ENCODE data around the gene PRKG1. TPM values are rescaled to one million over a fixed set of nuclear protein-coding genes. Genes with fewer than 3 reads are reported as not detected.

PRKG1 gene
- total RNA-seq, 4 donors from 2014 or later = 24.5 to 46.1 (median 37.1) TPM

DNA sequence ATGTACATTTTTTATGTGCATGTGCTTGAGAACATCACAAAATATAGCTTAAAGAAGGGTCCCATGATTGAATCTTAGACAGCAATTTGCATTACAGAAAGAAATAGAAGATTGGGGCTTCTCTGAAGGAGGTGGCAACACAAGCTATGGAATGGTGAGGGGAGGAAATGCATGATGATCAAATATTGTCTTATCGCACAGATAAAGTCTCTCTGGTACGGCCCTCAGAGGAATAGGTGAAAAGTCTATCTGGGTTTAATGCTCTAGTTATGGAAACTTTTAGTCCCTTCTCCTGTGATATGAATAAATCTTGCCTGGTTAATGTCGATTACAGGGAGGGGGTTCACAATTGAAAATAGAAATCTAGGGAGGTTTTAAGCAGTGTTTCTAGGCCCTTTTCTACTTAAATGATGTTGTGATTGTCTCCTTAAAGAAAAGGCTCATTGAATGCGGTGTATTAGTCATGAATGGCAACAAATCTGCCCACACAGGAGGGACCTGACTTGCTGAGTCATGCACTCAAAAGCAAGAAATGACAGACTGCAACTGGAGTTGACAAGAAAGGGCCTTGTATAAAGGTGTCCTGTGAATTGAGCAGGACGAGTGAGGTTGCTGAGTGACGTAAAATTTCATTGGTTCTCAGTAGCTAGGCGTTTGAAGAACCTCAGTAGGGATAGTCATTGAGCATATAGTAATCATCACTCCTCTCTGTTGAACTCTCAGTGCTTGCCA is 758.5 kb downstream of the PRKG1 start:
- 85% methylated on average over 7 of the region's 7 CpGs for WGBS
- Histone ChIP-seq H3K4me3 (no peak overlapping the region), H3K27me3 (no peaks in the 10 kb centered on the region), H3K4me1 (peaks cover 0 to 7% (median 0%) of the 10 kb centered on the region in 4 donors), H3K9me3 (no peaks in the 10 kb centered on the region), H3K27ac (replicated peaks in 1 of 4) (no peak overlapping the region), H3K36me3 (no peaks in the 10 kb centered on the region)
- intact Hi-C loops (cut with DNase I) = no loop called here
- no peak for TF ChIP-seq EP300 (IDR thresholded peaks at IDR 0.05)
- TF ChIP-seq POLR2A (IDR thresholded peaks at IDR 0.05; ENCODE audit: low read depth) = no peak
- TF ChIP-seq CTCF (IDR thresholded peaks at IDR 0.05) = no peak
- TF ChIP-seq POLR2AphosphoS5 (IDR thresholded peaks at IDR 0.05) = no peak
- DNase-seq (ENCODE audit: extremely low spot score) = no peak

DNA sequence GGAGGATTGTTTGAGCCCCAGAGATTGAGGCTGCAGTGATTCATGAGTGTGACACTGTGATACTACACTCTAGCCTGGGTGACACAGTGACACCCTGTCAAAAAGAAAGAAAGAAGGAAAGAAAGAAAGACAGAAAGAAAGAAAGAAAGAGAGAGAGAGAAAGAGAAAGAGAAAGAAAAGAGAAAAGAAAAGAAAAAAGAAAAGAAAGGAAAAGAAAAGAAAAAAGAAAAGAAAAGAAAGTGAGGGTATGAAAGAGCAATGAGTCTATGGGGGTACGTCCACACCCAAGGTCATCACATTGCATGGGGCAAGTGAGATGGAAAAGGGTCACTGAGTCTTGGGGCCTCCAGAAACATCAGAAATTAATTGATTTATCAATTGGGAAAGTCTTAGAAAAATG is 760.3 kb downstream of the PRKG1 start:
- no peak for TF ChIP-seq CTCF (IDR thresholded peaks at IDR 0.05)
- TF ChIP-seq POLR2AphosphoS5 (IDR thresholded peaks at IDR 0.05) = no peak
- TF ChIP-seq POLR2A (IDR thresholded peaks at IDR 0.05; ENCODE audit: low read depth) = no peak
- no peak for TF ChIP-seq EP300 (IDR thresholded peaks at IDR 0.05)
- Histone ChIP-seq H3K27ac (replicated peaks in 1 of 4) (no peak overlapping the region), H3K4me1 (peaks cover 0 to 7% (median 3%) of the 10 kb centered on the region in 4 donors), H3K27me3 (no peaks in the 10 kb centered on the region), H3K36me3 (no peaks in the 10 kb centered on the region), H3K9me3 (no peaks in the 10 kb centered on the region), H3K4me3 (no peak overlapping the region)
- intact Hi-C loops (cut with DNase I) = no loop called here
- WGBS = 96% methylated on average over 1 of the region's 1 CpG
- no peak for DNase-seq (ENCODE audit: extremely low spot score)

GRCh38 chr10:51838471-51838870 is 764.2 kb downstream of the PRKG1 start:
- Histone ChIP-seq H3K36me3 (no peaks in the 10 kb centered on the region), H3K4me1 (peaks cover 0 to 7% (median 0%) of the 10 kb centered on the region in 4 donors), H3K9me3 (no peaks in the 10 kb centered on the region), H3K27ac (replicated peaks in 1 of 4) (no peak overlapping the region), H3K27me3 (no peaks in the 10 kb centered on the region), H3K4me3 (no peak overlapping the region)
- TF ChIP-seq EP300 (IDR thresholded peaks at IDR 0.05) (no peak), POLR2AphosphoS5 (IDR thresholded peaks at IDR 0.05) (no peak), POLR2A (IDR thresholded peaks at IDR 0.05; ENCODE audit: low read depth) (no peak), CTCF (IDR thresholded peaks at IDR 0.05) (no peak)
- DNase-seq (ENCODE audit: extremely low spot score) = no peak
- 64% methylated on average over 3 of the region's 3 CpGs for WGBS
- intact Hi-C loops (cut with DNase I) = no loop called here

DNA sequence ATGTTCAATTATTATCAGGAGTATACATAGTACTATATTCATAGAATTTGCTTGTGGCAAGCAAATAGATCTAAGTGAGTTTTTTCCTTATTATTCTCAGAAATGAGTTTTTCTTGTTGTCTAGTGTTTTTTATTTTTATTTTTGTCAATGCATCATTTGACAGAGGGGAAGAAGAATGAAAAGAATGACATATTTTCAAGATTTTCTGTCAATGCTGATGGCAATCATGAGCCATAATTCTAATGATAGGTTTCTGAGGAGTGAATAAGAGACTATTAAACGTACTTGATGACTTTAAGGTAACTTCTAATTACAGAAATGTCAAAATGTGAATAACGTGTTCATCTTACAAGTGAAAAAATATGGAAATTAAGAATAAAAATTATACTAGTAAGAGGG is 769.7 kb downstream of the PRKG1 start:
- H3K4me3 ChIP-seq = no peak overlapping the region
- no peaks in the 10 kb centered on the region for H3K27me3 ChIP-seq
- H3K36me3 ChIP-seq = no peaks in the 10 kb centered on the region
- no peak for DNase-seq (ENCODE audit: extremely low spot score)
- TF ChIP-seq POLR2A (IDR thresholded peaks at IDR 0.05; ENCODE audit: low read depth) (no peak), POLR2AphosphoS5 (IDR thresholded peaks at IDR 0.05) (no peak), EP300 (IDR thresholded peaks at IDR 0.05) (no peak), CTCF (IDR thresholded peaks at IDR 0.05) (no peak)
- intact Hi-C loops (cut with DNase I) = no loop called here
- 97% methylated on average over 2 of the region's 2 CpGs for WGBS
- no peaks in the 10 kb centered on the region for H3K4me1 ChIP-seq
- no peak overlapping the region for H3K27ac ChIP-seq (replicated peaks in 1 of 4)
- no peaks in the 10 kb centered on the region for H3K9me3 ChIP-seq

Data from esophagus muscularis mucosa (tissue), 4 donors.